ENCODE data around the gene FBH1.

GRCh38 chr10:5971315-5971832 is 81.3 kb downstream of the FBH1 start:
- TF ChIP-seq NR1H2 (CRISPR knock-in tag; IDR thresholded peaks at IDR 0.05), result no peak
- no peak for TF ChIP-seq NFYB (IDR thresholded peaks at IDR 0.05; ENCODE audit: extremely low read depth, insufficient read length)

All from K562 (cell line).